Activated CD8-positive, alpha-beta T cell treated with anti-CD3 and anti-CD28 coated beads, Interleukin-2, amount 10 ng/mL, durations not matched to agents 7 days and 5 days (primary cell): ENCODE measurements around the gene EIF4G2. TPM values are rescaled to one million over a fixed set of nuclear protein-coding genes. Genes with fewer than 3 reads are reported as not detected.

Source experiments
- ATAC-seq: fragments of 150-1000 bp; cut with Tn5 transposase; one replicate; pipeline ENCODE4 v1.10.0; 2021; ENCODE audit warnings: moderate library complexity
- CTCF ChIA-PET: fragments of 350-600 bp; sonication (Branson Sonifier 250); formaldehyde crosslinking; loops from one replicate; lab custom pipeline; 2021; ENCODE audit warnings: antibody characterized with exemption; lab: Charles Lee
- POLR2A ChIA-PET: fragments of 350-600 bp; sonication (Branson Sonifier 250); formaldehyde crosslinking; loops from one replicate; lab custom pipeline; 2021; ENCODE audit warnings: antibody characterized with exemption; lab: Charles Lee
- DNase-seq: peaks from one replicate; pipeline ENCODE4 v3.0.0-alpha.2; 2020
- H3K27ac Mint-ChIP-seq: one replicate; pipeline ENCODE4 v1.8.0; 2021; ENCODE audit warnings: mild to moderate bottlenecking, mixed read lengths
- H3K27me3 Mint-ChIP-seq: one replicate; pipeline ENCODE4 v1.8.0; 2021; ENCODE audit warnings: low read depth, mixed read lengths
- H3K36me3 Mint-ChIP-seq: one replicate; pipeline ENCODE4 v1.8.0; 2021; ENCODE audit warnings: low read depth, mixed read lengths
- H3K4me1 Mint-ChIP-seq: one replicate; pipeline ENCODE4 v1.8.0; 2021; ENCODE audit warnings: low read depth, mixed read lengths
- H3K4me3 Mint-ChIP-seq: one replicate; pipeline ENCODE4 v1.8.0; 2021; ENCODE audit warnings: mild to moderate bottlenecking, mixed read lengths
- H3K9me3 Mint-ChIP-seq: one replicate; pipeline ENCODE4 v1.8.0; 2022; ENCODE audit warnings: mixed read lengths; ENCODE audit not compliant: insufficient read depth
- total RNA-seq, 2 experiments: library from RNA; stranded (reverse); gene quantifications; one replicate each; pipeline ENCODE4 v1.2.3, GENCODE V29; 2021

EIF4G2 gene
- total RNA-seq, 2 experiments from 2014 or later, result 667 to 682 TPM

GRCh38 chr11:10751581-10751940 lies 57.2 kb downstream of the EIF4G2 start:
- peak overlapping the region; percentile 95 for H3K4me3 Mint-ChIP-seq
- no peak for DNase-seq
- no peaks in the 10 kb centered on the region for H3K9me3 Mint-ChIP-seq
- H3K27ac Mint-ChIP-seq, result peak overlapping the region; percentile 89
- H3K4me1 Mint-ChIP-seq, result peaks cover 31% of the 10 kb centered on the region
- H3K36me3 Mint-ChIP-seq, result peaks cover 26% of the 10 kb centered on the region
- POLR2A ChIA-PET, result interaction anchor here (1.0 to 1.3 kb wide), 5 partner anchors 10 to 294 kb away, joined by 3 to 10 read pairs (median 4); partner anchors contain the start of gene EIF4G2
- CTCF ChIA-PET, result interaction anchor here (0.6 to 1.1 kb wide), 5 partner anchors 19 to 211 kb away, joined by 3 to 5 read pairs (median 4); partner anchors contain the start of gene RNF141
- peak; percentile 31 for ATAC-seq
- no peaks in the 10 kb centered on the region for H3K27me3 Mint-ChIP-seq

GRCh38 chr11:10750838-10751580 lies 57.7 kb downstream of the EIF4G2 start, which contains the start of gene CTR9:
Gene CTR9, plus strand, starts transcription at chr11:10751246. Its CDS starts 167 bp downstream, at chr11:10751413.
- peak within 1 kb of the TSS; percentile 95 for H3K4me3 Mint-ChIP-seq
- peak within 1 kb of the TSS; percentile 89 for H3K27ac Mint-ChIP-seq
- no peaks in the 10 kb centered on the region for H3K9me3 Mint-ChIP-seq
- CTCF ChIA-PET, result interaction anchor here (0.6 to 1.1 kb wide), 5 partner anchors 20 to 210 kb away, joined by 3 to 5 read pairs (median 4); partner anchors contain the start of gene RNF141
- H3K27me3 Mint-ChIP-seq, result no peaks in the 10 kb centered on the region
- H3K36me3 Mint-ChIP-seq, result peaks cover 26% of the 10 kb centered on the region
- peaks cover 31% of the 10 kb centered on the region for H3K4me1 Mint-ChIP-seq
- ATAC-seq, result peak; percentile 90
- POLR2A ChIA-PET, result interaction anchor here (1.0 to 1.3 kb wide), 5 partner anchors 10 to 294 kb away, joined by 3 to 10 read pairs (median 4); partner anchors contain the start of gene EIF4G2
- DNase-seq, result peak; percentile 94

- Mint-ChIP-seq H3K4me3 (peak overlapping the region; percentile 1), H3K9me3 (no peaks in the 10 kb centered on the region), H3K36me3 (peaks cover 16% of the 10 kb centered on the region), H3K27ac (no peak overlapping the region), H3K27me3 (no peaks in the 10 kb centered on the region), H3K4me1 (peaks cover 34% of the 10 kb centered on the region)
- ChIA-PET CTCF (interaction anchor here (2.3 kb wide), 1 partner anchor 12 kb away, joined by 8 read pairs; no protein-coding TSS in a partner anchor), POLR2A (interaction anchor here (1.2 kb wide), 1 partner anchor 59 kb away, joined by 3 read pairs; the partner anchor contains the start of gene EIF4G2)
- DNase-seq, result no peak
- no peak for ATAC-seq
Observed at GRCh38 chr11:10749476-10749875, 59.2 kb downstream of the EIF4G2 start.

GRCh38 chr11:10747733-10748132 lies 61.0 kb downstream of the EIF4G2 start:
- Mint-ChIP-seq H3K27me3 (no peaks in the 10 kb centered on the region), H3K9me3 (no peaks in the 10 kb centered on the region), H3K4me3 (no peak overlapping the region), H3K27ac (no peak overlapping the region), H3K36me3 (peaks cover 8% of the 10 kb centered on the region), H3K4me1 (peaks cover 48% of the 10 kb centered on the region)
- CTCF ChIA-PET, result interaction anchor here (1.0 to 2.3 kb wide), 4 partner anchors 9 to 342 kb away, joined by 3 to 8 read pairs (median 4); no protein-coding TSS in a partner anchor
- ATAC-seq (no peak), DNase-seq (no peak)
- POLR2A ChIA-PET, result interaction anchor here (0.6 kb wide), 1 partner anchor 74 kb away, joined by 3 read pairs; no protein-coding TSS in a partner anchor

Other genes starting within 250 kb of the EIF4G2 start
- not detected for gene LYVE1, start 240.3 kb downstream of the EIF4G2 start, total RNA-seq
- not detected for gene IRAG1, start 115.2 kb downstream of the EIF4G2 start, total RNA-seq
- 10 to 100 TPM; 43.4 to 44.0 TPM for gene CTR9, start 57.7 kb downstream of the EIF4G2 start, total RNA-seq
- 10 to 100 TPM; 33.7 to 35.6 TPM for gene ZBED5, start 49.1 kb upstream of the EIF4G2 start, total RNA-seq